Spleen (tissue), 11 donors: ENCODE results near the gene KCNJ12. TPM values are rescaled to one million over a fixed set of nuclear protein-coding genes. Genes with fewer than 3 reads are reported as not detected.
A peak's percentile ranks its signal among the peaks of the same experiment; 100 is the strongest.
"Not testable (repeated sequence)": the region's sequence is repeated elsewhere in the genome, so short reads cannot be mapped to it uniquely, and the experiment has no call there.

ENCODE experiments used
- DNase-seq: peaks from one replicate; pipeline ENCODE4 v3.0.0-alpha.2; 2020
- H3K27ac ChIP-seq, 8 donors: fragments of 200-600 bp; sonication (generic) in 7 of 8; 1 replicate in 4 of 8; 2 replicates in 4 of 8; pipeline versions ENCODE4 v1.5.0 to v1.8.0; 2016 to 2021; ENCODE audit warnings: inconsistent platforms in 4 of 8, mild to moderate bottlenecking in 4 of 8, moderate library complexity in 1 of 8
- H3K27me3 ChIP-seq, 7 donors: fragments of 200-600 bp; sonication (generic) in 6 of 7; replicated peaks in 1 of 7; 1 replicate in 4 of 7; 2 replicates in 3 of 7; pipeline versions ENCODE4 v1.5.0 to v1.8.0; 2016 to 2021; ENCODE audit warnings: inconsistent platforms in 3 of 7, mild to moderate bottlenecking in 1 of 7
- H3K36me3 ChIP-seq, 6 donors: fragments of 200-600 bp; sonication (generic) in 5 of 6; 1 replicate in 4 of 6; 2 replicates in 2 of 6; pipeline versions ENCODE4 v1.5.0 to v1.8.0; 2016 to 2021; ENCODE audit warnings: inconsistent platforms in 2 of 6
- H3K4me1 ChIP-seq, 6 donors: fragments of 200-600 bp; sonication (generic) in 5 of 6; 1 replicate in 3 of 6; 2 replicates in 3 of 6; pipeline versions ENCODE4 v1.5.0 to v1.8.0; 2016 to 2021; ENCODE audit warnings: inconsistent platforms in 3 of 6
- H3K4me3 ChIP-seq, 8 donors: fragments of 200-600 bp; sonication (generic) in 7 of 8; 1 replicate in 4 of 8; 2 replicates in 4 of 8; pipeline versions ENCODE4 v1.5.0 to v1.8.0; 2016 to 2021; ENCODE audit warnings: inconsistent platforms in 4 of 8, mild to moderate bottlenecking in 4 of 8, moderate library complexity in 2 of 8
- H3K9me3 ChIP-seq, 8 donors: fragments of 200-600 bp; sonication (generic) in 7 of 8; 1 replicate in 4 of 8; 2 replicates in 4 of 8; pipeline versions ENCODE4 v1.5.0 to v1.8.0; 2016 to 2021; ENCODE audit warnings: inconsistent platforms in 4 of 8
- POLR2AphosphoS5 ChIP-seq, 3 donors: sonication (generic); formaldehyde crosslinking; IDR thresholded peaks; one replicate each; pipeline ENCODE4 v1.5.1; 2017; ENCODE audit warnings: antibody characterized with exemption in 3 of 3
- WGBS, 5 donors: extraction: QIAGEN DNeasy Blood & Tissue Kit in 3 of 5; methylation state at CpG; one replicate each; pipeline versions ENCODE4 v1.1.5 to v1.1.7; 2013 to 2018; 5-methylcytosine and 5-hydroxymethylcytosine counted together
- intact Hi-C: fragments of 100-400 bp; cut with DNase I; formaldehyde crosslinking; loops from one replicate; pipeline ENCODE4 v1.15.0; 2023; ENCODE audit warnings: low total_unique reads
- polyA plus RNA-seq, 3 donors: library from polyadenylated mRNA; stranded (reverse); fragments of 200-250 nt; gene quantifications; one replicate each; pipeline ENCODE4 v1.2.1, GENCODE V29; 2013
- total RNA-seq, 7 donors: library from RNA; depleted of rRNA in 3 of 7; stranded (reverse); fragments of >200 nt in 3 of 7; fragmentation: NEBNext Ultra II Directional in 4 of 7; extraction: Animal tissue kit (Norgen Biotek cat#: 25700) in 4 of 7; gene quantifications; one replicate each; pipeline versions ENCODE4 v1.1.0 to v1.2.1, GENCODE V29; 2016 to 2021
- donor health status: healthy with polysubstance abuse.
- donor health status: DM: no; HTN: no; CAD: no; lungs with moderate emphysema.
- donor health status: DM: no; HTN: no; CAD: no.
- donor health status: Bipolar disorder and iron deficiency.
- donor health status: healthy.
- donor health status: DM: no; HTN: no; CAD: no.
- donor health status: DM: yes; HTN: yes; CAD: no.

The KCNJ12 gene
- total and polyA plus RNA-seq, 10 donors = 0.11 to 4.8 (median 2.2) TPM

GRCh38 chr17:21410906-21411678 is 34.9 kb downstream of the KCNJ12 start:
- 73 to 83% (median 79%) methylated on average over 14 to 25 of the region's 25 CpGs for WGBS, 5 donors
- H3K4me1 ChIP-seq, H3K4me3 ChIP-seq, intact Hi-C loops, H3K36me3 ChIP-seq, H3K27me3 ChIP-seq, H3K9me3 ChIP-seq, H3K27ac ChIP-seq: not testable (repeated sequence)
- TF ChIP-seq POLR2AphosphoS5 (IDR thresholded peaks at IDR 0.05) = peak in 1 of 3 donors; percentile 32
- peak; percentile 73 for DNase-seq

GRCh38 chr17:21411679-21412205 is 35.6 kb downstream of the KCNJ12 start:
- H3K36me3 ChIP-seq, H3K27ac ChIP-seq, H3K4me1 ChIP-seq, intact Hi-C loops, H3K27me3 ChIP-seq, H3K4me3 ChIP-seq, H3K9me3 ChIP-seq: not testable (repeated sequence)
- peak; percentile 54 for DNase-seq
- WGBS, 5 donors = 71 to 89% (median 78%) methylated on average over 3 to 5 of the region's 5 CpGs

GRCh38 chr17:21412207-21412681 is 36.1 kb downstream of the KCNJ12 start:
- H3K9me3 ChIP-seq, H3K4me3 ChIP-seq, H3K4me1 ChIP-seq, intact Hi-C loops, H3K27ac ChIP-seq, H3K27me3 ChIP-seq, H3K36me3 ChIP-seq: not testable (repeated sequence)
- WGBS, 5 donors = 64 to 87% (median 78%) methylated on average over 5 to 14 of the region's 14 CpGs
- DNase-seq = peak; percentile 62

GRCh38 chr17:21413570-21414279 is 37.6 kb downstream of the KCNJ12 start:
- 65 to 84% (median 75%) methylated on average over 4 to 8 of the region's 11 CpGs for WGBS, 5 donors
- H3K36me3 ChIP-seq, H3K4me1 ChIP-seq, H3K4me3 ChIP-seq, intact Hi-C loops, H3K9me3 ChIP-seq, H3K27ac ChIP-seq, H3K27me3 ChIP-seq: not testable (repeated sequence)
- DNase-seq = peak; percentile 44

- H3K27ac ChIP-seq, H3K36me3 ChIP-seq, H3K27me3 ChIP-seq, intact Hi-C loops, H3K4me1 ChIP-seq, H3K9me3 ChIP-seq, H3K4me3 ChIP-seq: not testable (repeated sequence)
- peak; percentile 68 for DNase-seq
- WGBS, 5 donors = 64 to 78% (median 73%) methylated on average over 7 of the region's 7 CpGs
Measured at GRCh38 chr17:21414616-21415015, 38.5 kb downstream of the KCNJ12 start.

- not testable (repeated sequence) for H3K27ac ChIP-seq, H3K9me3 ChIP-seq
- peak; percentile 63 for DNase-seq
Measured at GRCh38 chr17:21415166-21415990, 39.2 kb downstream of the KCNJ12 start.

GRCh38 chr17:21416471-21416981 is 40.4 kb downstream of the KCNJ12 start:
- 64 to 80% (median 79%) methylated on average over 19 to 30 of the region's 30 CpGs for WGBS, 5 donors
- H3K4me1 ChIP-seq, H3K4me3 ChIP-seq, intact Hi-C loops, H3K36me3 ChIP-seq, H3K27ac ChIP-seq, H3K9me3 ChIP-seq, H3K27me3 ChIP-seq: not testable (repeated sequence)
- peak; percentile 46 for DNase-seq

More at GRCh38 chr17:21415166-21415990, 39.2 kb downstream of the KCNJ12 start:
- H3K4me3 ChIP-seq, H3K27me3 ChIP-seq, H3K4me1 ChIP-seq, H3K36me3 ChIP-seq, intact Hi-C loops: not testable (repeated sequence)
- 84 to 92% (median 88%) methylated on average over 35 to 58 of the region's 58 CpGs for WGBS, 5 donors

GRCh38 chr17:21417349-21417748 is 41.2 kb downstream of the KCNJ12 start:
- H3K27me3 ChIP-seq, intact Hi-C loops, DNase-seq, H3K4me1 ChIP-seq, H3K27ac ChIP-seq, H3K9me3 ChIP-seq, H3K36me3 ChIP-seq, H3K4me3 ChIP-seq: not testable (repeated sequence)
- WGBS, 5 donors = 81 to 89% (median 86%) methylated on average over 10 of the region's 10 CpGs
